Measurements from ENCODE around the gene MATN4.

The MATN4 gene

GRCh38 chr20:45309075-45309474 is 976 bp upstream of the MATN4 start:
- TF ChIP-seq CTCF (conservative IDR thresholded peaks at IDR 0.05), result no peak

DNA sequence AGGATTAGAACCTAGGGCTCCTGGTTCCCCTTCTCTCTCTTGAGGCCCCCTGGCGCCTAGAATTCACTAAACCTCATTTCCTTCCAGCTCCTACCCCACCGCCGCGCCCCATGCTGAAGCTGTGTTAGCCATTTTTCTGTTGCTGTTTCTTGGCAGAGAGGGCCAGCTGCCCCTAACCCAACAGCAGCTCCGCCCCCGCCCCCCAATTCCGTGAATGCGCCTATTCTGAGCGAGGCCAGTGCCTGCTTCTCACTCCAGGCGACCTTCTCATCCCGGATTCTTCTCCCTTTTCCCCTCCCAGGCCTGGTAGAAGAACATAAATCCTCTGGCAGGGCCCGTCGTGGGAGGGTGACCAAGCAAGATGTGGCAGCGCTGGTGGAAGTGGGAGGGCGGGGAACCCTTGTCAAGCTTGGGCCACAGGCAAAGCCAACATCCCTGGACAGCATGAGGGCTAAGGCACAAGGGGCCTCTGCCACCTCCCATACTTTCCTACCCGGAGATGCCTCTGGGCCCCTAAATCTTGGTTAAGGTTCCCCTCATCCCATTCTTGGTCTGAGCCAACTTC is 941 bp downstream of the MATN4 start:
- TF ChIP-seq CTCF (conservative IDR thresholded peaks at IDR 0.05), result no peak
- H3K27ac ChIP-seq, result no peak overlapping the region

More at GRCh38 chr20:45309075-45309474, 976 bp upstream of the MATN4 start:
- H3K27ac ChIP-seq, result no peak overlapping the region

- H3K27ac ChIP-seq, result no peak within 1 kb of the TSS
- TF ChIP-seq CTCF (conservative IDR thresholded peaks at IDR 0.05), result peak; percentile 54
These were observed 1.6 kb downstream of the MATN4 start, which contains the start of gene RBPJL for GRCh38 chr20:45306431-45306982. Gene RBPJL (plus strand): TSS chr20:45306840. CDS start chr20:45306923, 83 bp downstream.

- TF ChIP-seq CTCF (conservative IDR thresholded peaks at IDR 0.05), result no peak
- no peak overlapping the region for H3K27ac ChIP-seq
These were observed 2.8 kb downstream of the MATN4 start for GRCh38 chr20:45305262-45305661.

GRCh38 chr20:45304464-45304999 is 3.6 kb downstream of the MATN4 start:
- TF ChIP-seq CTCF (conservative IDR thresholded peaks at IDR 0.05), result no peak
- H3K27ac ChIP-seq, result no peak overlapping the region

DNA sequence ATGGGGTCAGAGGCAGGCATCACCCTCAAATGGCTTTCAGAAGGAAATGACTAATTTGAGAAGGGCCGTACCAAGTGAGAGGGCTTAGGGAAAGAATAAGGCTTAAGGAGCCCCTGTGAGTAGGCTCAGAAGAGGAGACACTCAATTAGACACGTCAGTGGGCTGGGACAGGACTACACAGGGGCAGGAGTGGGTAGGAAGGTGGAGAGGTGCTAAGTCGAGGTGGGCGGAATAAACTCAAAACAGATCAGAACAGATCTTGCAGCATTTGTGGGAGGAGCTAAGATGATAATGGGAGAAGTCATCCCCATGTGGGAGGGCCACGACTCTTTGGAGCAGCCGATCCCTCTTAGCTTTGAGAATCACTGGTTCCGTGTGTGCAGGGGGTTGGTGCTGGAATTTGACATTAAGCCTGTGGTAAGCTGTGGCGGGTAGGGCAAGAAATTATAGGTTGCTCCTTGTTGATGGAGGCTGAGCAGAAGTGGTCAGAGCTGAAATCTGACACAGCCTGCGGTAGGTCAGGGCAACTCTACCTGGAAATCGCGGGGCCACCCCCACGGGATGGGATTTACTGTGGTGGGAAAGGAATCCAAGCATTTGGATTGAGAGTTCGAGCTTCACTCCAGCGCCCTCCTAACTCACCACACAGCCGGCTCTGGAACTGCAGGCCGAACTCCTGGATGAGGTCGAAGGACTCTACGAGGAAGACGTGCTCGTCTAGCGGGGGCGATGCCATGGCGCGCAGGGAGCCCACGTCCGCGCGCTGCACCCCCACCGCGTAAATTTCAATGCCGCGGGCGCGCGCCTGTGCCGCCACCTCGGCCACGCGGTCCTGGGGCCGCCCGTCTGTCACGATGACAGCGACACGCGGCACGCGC is 4.3 kb downstream of the MATN4 start:
- H3K27ac ChIP-seq, result no peak overlapping the region

More for the DNA sequence above, 4.3 kb downstream of the MATN4 start:
- TF ChIP-seq CTCF (conservative IDR thresholded peaks at IDR 0.05), result no peak

Data from VCaP (cell line).